Epithelial cell of prostate (primary cell): ENCODE results near the gene EXOC7.

ENCODE experiments used
- DNase-seq: peaks from one replicate; pipeline ENCODE4 v3.0.0-alpha.2; 2011; ENCODE audit warnings: low read depth, low spot score
- H3K27ac ChIP-seq: fragments of 450-650 bp; 2 replicates; pipeline ENCODE4 v1.5.1; 2017; ENCODE audit warnings: mild to moderate bottlenecking

EXOC7 gene

DNA sequence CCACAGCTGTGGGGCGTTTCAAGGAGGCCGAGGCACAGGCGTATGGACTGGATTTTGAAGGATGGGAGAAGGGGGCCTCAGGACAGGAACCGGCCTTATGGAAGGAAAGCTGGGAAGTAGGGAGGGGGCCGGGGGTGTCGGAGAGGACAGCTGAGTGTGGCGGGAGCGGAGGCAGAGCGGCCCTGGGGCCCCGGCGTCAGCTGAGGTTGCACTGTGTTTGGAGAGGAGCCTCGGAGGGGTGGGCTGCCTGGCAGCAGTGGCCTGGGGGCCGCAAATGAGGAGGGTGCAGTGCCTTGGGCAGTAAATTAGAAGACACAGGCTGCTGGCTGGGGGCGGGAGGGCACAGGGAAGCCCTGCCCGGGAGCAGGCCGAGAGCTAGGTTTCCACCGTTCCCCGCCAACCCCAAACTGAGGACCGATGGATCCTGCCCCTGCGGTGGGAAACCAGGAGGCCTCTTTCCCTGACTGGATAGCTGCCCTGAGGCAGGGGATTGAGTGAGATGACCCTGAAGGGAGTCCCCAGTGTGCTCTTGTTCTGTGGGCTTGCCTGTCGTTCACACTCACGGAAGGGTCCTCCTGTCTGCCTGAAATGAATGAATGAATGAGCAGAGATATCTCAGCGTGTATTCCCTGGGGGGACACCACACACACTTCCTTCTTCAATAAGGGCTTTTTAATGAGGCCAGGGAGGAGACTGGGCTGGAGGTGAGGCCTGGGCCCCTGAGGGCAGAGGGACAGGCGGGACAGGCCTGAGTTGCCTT, 19.0 kb upstream of the EXOC7 start:
- no peak overlapping the region for H3K27ac ChIP-seq
- no peak for DNase-seq

DNA sequence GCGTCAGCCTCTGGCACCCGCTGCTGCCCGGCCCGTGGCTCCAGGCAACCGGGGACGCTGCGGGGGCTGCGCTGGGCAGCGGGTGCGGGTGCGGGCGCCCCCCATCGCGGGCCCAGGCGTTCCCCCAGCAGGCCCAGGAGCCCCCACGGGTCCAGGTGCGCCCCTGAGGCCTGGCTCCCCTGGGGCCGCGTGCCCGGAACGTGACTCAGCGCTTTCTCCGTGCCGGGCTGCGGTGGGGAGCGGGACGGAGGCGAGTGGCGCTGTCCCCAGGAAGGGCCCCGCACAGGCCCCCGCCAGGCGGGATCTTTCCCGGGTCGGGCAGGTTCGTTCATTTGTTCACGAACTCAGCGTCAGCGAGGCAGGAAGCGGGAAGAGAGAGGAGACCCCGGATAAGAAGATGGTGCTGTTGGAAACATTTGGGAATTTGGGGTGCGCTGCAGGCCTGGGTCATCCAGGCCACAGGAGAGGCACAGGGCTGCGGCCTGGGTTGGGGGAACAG, 18.4 kb upstream of the EXOC7 start:
- no peak overlapping the region for H3K27ac ChIP-seq
- DNase-seq, result no peak

DNA sequence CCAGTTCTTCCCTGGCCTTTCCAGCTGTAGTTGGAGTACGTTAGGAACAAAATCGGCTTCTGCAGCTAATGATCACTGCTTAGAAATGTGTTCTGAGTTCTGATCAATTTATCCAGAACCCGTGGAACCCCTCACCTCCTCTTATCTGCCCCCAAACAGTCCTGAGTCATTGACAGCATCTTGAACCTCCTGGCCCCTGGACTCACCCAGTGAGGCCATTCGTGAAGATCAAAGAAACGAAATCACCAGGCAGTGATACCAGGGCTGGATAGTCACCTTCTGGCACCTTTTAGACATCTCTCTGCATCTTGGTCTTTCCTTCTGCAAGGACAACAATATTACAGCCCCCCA, 17.0 kb upstream of the EXOC7 start:
- H3K27ac ChIP-seq, result no peak overlapping the region
- no peak for DNase-seq

DNA sequence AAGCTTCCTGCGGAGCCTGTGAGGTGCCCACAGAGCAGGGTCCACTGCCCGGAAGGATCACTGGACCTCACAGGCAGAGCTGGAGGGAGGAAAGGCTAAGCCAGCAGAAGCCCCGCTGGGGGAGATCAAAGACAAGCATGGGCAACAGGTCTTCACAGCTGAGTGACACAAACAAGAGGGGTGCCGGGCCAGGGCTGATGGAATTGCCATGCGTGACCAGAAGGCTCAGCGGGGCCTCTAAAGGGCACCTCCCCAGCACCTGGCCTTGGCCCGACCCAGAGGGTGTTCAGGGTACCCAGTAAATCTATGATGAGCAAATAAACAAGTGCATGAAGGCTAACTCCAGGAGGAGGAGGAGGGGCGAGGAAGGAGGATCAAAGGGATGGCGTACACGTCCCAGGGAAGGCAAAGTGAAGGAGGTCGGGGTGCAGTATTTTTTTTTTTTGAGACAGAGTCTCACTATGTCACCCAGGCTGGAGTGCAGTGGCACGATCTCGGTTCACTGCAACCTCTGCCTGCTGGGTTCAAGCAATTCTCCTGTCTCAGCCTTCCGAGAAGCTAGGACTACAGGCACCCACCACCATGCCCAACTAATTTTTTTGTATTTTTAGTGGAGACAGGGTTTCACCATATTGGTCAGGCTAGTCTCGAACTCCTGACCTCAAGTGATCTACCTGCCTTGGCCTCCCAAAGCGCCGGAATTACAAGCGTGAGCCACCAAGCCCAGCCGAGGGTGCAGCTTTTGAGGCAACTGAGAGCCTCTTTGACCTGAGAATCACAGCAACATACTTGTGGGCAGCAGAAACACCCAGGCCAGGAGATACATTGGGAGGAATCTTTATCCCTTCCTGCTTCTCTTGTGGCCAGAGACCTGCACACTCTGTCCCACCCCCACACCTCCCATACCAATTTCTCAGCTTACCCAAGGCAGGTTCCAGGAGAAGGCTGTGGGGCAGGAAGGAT, 16.1 kb upstream of the EXOC7 start:
- no peak for DNase-seq
- no peak overlapping the region for H3K27ac ChIP-seq

DNA sequence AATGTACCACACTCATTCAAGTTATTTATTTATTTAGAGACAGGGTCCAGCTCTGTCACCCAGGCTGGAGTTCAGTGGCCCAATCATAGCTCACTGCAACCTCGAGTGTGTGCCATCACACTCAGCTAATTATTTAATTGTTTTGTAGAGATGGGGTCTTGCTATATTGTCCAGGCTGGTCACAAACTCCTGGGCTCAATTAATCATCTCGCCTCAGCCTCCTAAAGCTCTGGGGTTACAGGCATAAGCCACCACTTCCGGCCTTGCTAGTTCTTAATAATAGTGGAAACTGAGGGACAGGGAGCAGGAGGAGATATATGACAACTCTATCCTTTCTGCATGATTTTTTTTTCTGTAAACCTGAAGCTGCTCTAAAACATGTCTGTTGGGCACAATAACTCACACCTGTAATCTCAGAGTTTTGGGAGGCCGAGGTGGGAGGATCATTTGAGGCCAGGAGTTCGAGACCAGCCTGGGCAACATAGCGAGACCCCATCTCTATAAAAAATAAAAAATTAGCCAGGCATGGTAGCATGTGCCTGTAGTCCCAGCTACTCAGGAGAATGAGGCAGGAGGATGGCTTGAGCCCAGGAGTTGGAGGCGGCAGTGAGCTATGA, 11.7 kb upstream of the EXOC7 start:
- no peak overlapping the region for H3K27ac ChIP-seq

DNA sequence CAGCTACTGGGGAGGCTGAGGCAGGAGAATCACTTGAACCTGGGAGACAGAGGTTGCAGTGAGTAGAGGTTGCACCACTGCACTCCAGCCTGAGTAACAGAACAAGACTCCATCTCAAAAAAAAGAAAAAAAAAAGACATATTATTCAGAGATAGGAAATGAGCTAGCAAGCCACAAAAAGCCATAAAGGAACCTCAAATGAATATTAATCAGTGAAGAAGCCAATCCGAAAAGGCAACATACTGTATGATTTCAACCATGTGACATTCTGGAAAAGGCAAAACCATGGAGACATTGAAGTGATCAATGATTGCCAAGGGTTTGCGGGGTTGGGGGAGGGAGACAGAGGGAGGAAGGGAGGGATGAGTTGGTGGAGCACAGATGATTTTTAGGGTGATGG, 8.4 kb upstream of the EXOC7 start:
- no peak overlapping the region for H3K27ac ChIP-seq
- DNase-seq, result no peak

More for the DNA sequence above, 11.7 kb upstream of the EXOC7 start:
- no peak for DNase-seq

DNA sequence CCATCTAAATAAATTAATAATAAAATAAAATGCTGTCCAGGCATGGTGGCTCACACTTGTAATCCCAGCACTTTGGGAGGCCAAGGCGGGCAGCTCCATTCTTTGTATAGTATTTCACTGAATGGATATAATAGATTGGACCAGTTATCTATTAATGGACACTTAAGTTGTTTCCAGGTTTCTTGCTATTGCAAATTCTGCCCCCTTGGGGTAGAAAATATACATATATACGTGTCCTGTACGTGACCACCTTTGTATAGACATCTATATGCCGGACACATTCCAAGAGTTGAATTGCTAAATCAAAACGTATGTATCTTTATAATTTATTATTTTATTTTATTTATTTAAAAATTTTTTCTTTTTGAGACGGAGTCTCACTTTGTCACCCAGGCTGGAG, 3.9 kb upstream of the EXOC7 start:
- no peak for DNase-seq
- no peak overlapping the region for H3K27ac ChIP-seq

DNA sequence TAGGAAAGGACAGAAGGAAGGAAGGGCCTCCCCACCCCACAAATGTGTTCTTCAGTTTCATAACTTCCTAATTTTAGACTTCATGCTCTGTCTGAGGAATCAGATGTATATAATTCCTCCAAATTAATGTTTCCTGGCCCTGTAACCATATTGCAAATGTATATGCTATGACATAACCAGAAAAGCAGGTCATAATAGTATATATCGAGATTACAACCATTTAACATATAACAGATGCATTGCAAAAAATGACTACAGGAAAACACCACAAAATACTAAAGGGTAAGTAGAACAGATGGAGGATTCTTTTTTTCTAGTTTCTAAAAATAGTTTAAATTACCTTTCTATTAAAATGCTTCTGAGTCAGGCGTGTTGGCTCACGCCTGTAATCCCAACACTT, 3.1 kb upstream of the EXOC7 start:
- DNase-seq, result no peak
- no peak overlapping the region for H3K27ac ChIP-seq

DNA sequence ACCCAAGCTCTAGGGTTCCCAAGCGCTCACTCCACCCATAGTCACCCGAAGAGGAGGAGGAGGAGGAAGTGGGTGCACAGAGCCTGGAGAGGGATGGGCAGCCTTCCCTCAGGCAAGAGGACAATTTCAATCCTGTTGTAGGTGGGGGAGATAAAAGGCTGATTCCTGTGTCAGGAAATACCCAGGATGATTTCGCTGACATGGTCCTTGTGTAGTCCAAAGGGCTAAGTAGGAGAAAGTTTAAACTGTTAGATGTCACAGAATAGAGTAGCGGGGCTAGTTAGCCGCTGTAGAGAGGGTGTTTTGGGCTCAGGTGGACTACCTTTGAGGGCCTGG, 1.3 kb upstream of the EXOC7 start:
- no peak for DNase-seq
- H3K27ac ChIP-seq, result no peak overlapping the region

DNA sequence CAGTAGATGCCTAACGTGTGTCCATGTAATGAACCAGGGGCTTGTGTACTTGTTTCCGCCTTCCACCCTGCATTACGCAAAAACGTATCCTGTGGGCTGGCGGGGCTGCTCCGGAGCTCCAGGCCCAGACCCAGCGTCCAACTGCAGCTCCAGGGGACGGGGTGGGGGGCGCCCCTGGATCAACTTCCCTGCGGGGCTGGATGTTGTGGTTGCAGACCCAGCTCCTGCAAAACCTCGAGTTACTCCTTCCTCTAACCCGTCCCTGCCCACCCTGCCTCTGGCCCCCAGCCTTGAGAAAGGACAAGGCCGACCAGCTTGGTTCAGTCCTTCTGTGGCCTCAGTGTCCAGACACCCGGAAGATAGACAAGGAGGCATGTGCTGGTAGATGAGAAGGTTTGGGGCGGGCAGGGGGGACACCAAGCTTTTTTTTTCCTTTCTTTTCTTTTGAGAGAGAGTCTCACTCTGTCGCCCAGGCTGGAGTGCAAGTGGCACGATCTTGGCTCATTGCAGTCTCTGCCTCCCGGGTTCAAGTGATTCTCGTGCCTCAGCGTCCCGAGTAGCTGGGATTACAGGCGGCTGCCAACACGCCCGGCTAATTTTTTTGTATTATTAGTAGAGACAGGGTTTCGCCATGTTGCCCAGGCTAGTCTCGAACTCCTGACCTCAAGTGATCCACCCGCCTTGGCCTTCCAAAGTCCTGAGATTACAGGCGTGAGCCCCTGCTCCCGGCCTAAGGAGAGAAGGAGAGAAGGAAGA, 731 bp upstream of the EXOC7 start:
- H3K27ac ChIP-seq, result peak overlapping the region; percentile 65
- DNase-seq, result no peak

DNA sequence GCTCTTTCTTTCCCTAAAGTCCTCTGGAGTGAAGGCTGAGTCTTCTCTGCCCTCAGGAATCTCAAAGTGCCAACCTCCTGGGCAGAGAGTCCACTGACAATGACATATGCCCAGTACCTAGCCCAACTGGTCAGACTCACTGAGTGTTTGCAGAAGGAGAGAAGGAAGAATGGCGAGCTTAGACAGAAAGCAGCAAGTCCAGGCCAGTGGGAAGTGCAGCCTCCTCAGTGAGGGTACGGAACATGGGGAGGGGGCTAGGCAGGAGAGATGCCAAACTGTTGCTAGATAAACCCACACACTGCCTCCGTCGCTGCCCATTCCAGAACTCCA, 678 bp downstream of the EXOC7 start:
- no peak for DNase-seq
- peak overlapping the region; percentile 65 for H3K27ac ChIP-seq

DNA sequence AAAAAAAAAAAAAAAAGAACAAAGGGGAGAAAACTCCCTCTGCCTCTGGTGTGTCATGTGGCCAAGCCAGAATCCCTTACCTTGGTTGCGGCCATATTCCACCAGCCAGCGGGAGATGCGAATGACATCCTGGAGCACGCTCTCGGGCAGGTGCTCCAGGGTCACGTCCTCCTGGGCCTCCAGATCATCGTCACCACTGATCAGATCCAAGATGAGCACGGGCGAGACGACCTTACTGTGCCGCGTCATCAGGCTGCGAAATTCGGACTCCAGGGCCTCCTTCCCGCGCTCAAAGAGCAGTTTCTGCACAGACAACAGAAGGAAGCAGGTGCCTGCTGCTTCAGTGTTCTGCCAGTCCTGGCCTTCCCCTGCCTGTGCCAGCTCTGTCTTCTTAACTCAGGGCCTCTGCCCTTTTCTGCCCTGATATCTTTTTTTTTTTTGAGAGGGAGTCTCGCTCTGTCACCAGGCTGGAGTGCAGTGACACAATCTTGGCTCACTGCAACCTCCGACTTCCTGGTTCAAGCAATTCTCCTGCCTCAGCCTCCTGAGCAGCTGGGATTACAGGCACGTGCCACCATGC, 5.8 kb downstream of the EXOC7 start:
- H3K27ac ChIP-seq, result no peak overlapping the region
- DNase-seq, result no peak

DNA sequence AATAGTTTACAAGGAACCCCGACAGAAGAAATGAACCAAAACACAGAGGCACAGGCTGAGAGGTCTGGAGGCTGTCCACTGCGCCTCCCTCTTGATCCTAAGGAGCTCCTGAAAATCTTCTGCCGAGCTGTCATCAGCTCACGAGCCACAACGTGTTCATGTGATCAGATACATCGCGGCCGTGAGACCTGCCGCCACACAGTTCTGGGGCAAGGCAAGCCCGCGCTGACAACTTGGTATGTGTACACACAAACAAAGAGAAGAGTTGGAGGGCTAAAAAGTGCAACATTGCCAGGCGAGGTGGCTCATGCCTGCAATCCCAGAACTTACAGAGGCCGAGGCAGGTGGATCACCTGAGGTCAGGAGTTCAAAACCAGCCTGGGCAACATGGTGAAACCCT, 7.6 kb downstream of the EXOC7 start:
- DNase-seq, result no peak
- no peak overlapping the region for H3K27ac ChIP-seq

DNA sequence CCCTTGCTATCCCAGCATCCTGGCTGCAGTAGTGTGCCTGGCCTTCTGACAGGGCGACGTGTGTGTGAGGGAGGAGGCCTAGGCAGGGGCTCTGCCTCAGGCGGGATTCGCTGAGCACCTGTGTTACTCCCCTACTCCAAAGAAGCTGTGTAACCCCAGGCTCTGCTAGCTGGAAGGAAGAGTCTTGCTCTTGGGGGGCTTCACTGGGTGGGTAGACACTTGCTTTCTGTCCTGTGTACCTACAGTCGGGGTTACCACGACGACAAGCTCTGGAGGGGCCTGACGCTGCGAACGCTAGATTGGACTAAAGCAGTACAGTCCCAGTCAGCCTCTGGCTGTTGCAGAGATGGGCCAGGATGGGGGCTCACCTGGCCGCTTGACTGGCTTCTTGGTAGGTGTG, 9.5 kb downstream of the EXOC7 start:
- no peak overlapping the region for H3K27ac ChIP-seq
- DNase-seq, result no peak

DNA sequence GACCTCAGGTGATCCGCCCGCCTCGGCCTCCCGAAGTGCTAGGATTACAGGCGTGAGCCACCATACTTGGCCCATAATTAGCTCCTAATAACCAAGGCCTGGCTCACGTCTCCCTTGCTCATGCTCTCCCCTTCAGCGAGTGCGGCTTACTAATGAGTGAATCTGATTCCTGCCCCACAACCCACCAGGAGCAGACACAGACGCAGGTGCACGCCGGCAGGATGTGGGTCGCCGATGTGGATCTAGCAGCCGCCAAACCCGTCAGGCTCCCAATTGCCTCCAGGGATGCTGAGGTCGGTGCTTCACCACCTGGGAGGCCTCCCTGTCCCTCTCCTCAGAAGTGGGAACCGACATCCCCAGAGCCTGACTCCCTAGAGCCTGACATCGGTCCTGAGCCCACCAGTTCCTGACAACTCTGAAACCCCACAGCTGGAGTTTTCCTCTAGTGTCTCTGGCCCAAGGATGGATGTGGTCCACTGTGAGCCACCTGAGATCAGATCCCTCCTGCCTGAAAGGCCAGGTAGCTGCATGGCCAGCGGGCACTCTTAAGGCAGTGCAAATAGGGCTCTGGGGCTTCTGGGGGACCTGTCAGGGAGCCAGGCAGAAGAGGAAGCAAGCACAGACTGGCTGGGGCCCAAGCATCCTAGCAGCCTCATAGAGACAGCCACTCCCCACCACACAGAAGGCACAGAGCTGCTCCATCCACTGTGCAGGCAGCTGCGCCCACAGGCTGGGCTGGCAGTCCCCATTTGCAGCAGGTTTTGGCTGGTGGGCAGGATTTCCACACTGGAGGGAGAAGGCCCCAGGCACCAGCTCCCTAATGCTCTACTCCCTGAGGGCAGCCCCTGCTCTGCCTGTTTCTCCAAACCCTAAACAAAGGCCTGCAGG, 10.8 kb downstream of the EXOC7 start:
- DNase-seq, result no peak
- H3K27ac ChIP-seq, result no peak overlapping the region

DNA sequence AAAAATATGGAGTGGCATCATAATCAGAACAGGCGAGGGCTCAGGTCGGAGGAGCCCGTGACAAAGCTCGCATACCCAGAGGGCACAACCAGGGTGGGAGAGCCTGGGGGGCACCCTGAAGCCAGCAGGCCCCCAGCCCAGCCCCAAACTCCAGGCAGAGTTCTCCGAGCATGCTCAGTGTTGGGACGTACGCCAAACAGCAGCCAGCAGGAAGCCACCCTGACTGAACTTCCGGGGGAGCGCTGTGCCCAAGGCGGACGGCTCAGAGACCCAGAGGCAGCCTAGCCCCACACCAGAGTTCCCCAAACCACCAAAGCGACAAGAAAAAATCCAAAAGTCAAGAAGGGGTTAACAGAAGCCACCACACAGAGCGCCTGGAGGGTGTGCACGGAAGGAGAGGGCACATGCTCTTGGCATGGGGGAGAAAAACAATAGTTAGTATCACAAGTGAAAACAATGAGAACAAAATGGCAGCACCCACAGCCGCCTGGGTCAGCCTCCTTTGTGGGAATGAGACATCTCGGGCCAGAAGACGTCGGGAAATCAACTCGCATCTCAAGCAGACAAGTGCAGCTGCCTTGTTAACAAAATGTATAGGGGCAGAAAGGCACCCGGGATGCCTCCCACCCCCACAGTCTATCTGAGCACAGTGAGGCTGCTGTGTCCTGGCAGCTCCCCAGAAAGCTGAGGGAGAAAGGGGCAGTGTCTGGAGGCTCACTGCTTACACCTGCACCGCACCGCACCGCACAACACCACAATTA, 11.9 kb downstream of the EXOC7 start:
- no peak overlapping the region for H3K27ac ChIP-seq
- DNase-seq, result no peak

DNA sequence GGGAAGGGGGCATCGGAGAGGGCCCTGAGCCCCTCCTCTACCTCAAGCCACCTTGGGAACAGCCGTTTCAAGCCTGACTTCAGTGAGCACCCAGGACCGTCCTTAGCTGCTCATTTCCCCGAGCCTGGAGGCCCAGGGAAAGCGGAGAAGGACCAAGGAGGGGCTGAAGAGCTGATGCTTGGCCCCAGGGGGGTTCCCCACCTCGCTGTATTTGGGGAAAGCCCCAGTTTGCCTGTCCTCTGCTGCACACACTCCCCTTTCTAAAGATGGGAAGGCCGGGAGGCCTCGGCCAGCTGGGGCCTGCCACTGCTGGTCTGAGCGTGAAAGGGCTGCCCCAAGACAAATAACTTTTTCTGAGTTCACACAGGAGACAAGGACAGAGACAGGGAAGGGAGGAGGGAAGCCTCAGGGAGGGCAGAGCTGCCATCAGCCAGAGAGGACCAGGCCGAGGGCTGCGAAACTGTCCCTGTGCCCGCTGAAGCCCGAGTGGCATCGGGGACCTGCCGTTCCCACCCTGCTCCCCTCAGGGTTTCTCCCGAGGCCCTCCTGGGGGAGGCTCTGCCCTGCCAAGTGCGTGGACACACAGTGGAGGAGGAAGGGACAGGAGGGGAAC, 13.0 kb downstream of the EXOC7 start:
- H3K27ac ChIP-seq, result no peak overlapping the region
- no peak for DNase-seq
